GM19099 (cell line): Measurements from ENCODE around the gene SMG9.

Experiments
- POLR2A ChIP-seq: IDR thresholded peaks from 3 replicates; pipeline ENCODE4 v1.6.1; 2011; ENCODE audit warnings: low read depth; ENCODE audit not compliant: insufficient read length; ENCODE audit errors: extremely low read depth

The SMG9 gene, protein sequence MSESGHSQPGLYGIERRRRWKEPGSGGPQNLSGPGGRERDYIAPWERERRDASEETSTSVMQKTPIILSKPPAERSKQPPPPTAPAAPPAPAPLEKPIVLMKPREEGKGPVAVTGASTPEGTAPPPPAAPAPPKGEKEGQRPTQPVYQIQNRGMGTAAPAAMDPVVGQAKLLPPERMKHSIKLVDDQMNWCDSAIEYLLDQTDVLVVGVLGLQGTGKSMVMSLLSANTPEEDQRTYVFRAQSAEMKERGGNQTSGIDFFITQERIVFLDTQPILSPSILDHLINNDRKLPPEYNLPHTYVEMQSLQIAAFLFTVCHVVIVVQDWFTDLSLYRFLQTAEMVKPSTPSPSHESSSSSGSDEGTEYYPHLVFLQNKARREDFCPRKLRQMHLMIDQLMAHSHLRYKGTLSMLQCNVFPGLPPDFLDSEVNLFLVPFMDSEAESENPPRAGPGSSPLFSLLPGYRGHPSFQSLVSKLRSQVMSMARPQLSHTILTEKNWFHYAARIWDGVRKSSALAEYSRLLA

DNA sequence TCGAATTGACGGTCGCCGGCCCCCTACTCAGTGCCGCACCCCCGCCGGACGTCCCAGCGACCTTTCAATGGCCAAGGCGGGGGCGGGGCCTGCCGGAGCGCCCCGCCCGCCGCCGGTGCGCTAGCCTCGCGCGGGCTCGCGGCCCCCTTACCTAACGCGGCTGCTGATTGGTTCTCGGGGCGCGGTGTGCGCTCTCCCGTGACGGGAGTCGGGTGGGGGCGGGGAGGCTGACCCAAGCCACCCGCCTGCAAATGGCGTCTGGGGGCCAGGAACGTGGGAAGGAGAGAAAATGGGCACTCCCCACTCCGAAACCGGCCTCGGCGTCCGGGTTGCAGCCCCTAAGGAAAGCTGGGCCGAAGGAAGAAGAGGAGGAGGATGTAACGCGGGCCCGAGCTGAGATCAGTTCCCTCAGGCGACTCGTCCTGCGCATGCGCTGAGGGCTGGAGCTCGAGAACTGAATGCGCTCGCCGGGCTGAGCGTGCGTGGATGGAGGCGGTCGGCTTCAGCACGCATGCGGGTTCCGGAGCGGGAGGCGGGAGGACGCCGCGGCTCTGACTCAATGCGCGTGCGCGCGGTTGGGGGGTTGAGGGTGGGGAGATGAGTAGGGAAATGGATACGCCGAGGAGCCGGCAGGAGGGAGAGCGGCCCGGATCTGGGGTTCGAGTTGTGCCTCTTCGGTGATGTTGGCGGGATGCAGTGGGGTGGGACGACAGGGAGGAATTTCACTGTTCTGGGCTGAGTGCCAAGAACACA is at the start of gene SMG9:
TSS of gene SMG9 (minus strand) at position 460 of the 753 bp plus-strand sequence. CDS start 4,221 bp downstream, outside the sequence.
- peak; percentile 72 for TF ChIP-seq POLR2A

DNA sequence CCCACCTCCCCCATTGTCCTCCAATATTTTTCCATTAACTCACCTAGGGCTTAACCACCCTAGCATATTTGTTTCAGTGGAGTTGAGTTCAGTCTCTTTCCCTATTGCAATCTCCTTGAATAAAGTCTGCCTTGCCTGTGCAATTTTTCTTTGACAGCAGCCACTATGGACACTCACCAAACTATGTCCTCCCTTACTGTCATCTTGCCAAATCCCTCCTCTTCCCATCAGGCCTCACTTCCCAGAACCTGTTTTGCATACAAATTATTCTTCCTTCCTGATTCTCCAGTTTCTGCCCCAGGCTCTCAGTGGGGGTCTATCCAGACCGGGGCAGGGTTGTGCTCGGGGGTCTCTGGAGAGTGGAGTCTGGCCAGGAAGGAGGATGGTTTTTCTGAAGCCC is 49.7 kb upstream of the SMG9 start:
- TF ChIP-seq POLR2A: no peak

DNA sequence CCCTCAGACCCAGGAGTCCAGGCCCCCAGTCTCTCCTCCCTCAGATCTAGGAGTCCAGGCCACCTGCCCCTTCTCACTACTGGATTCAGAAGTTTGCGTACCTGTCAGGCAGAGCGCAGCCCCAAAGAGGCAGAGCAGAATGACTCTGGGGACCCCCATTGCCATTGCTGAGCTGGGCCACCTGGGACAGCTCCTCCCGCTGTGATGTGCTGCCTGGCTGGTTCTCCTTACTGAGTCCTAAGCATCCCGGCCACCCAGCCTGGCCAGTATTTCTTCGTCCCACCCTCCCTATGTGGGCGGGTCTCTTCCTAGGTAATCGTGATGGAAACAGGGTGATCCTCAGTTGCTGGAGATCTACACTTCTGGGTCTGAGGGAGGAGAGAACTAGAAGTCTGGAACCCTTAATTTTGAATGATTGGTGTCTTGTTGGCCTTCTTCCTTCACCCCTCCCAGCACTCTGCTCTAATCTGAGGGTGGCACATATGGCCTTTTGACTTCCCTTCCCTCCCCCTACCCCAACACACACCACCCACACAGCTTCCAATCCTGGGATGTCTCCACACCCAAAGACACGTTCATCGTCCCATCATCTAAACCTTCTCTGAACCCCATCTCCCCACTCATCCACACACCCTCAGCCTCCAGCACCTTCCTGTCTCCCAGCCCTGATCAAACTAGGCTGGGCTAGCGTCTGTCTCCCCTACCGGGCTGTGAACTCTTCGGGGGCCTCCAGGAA is 47.6 kb upstream of the SMG9 start, which contains the start of gene LYPD5:
TSS of gene LYPD5 (minus strand) at position 232 of the 736 bp plus-strand sequence. CDS start at position 165, 67 bp downstream.
- no peak for TF ChIP-seq POLR2A

DNA sequence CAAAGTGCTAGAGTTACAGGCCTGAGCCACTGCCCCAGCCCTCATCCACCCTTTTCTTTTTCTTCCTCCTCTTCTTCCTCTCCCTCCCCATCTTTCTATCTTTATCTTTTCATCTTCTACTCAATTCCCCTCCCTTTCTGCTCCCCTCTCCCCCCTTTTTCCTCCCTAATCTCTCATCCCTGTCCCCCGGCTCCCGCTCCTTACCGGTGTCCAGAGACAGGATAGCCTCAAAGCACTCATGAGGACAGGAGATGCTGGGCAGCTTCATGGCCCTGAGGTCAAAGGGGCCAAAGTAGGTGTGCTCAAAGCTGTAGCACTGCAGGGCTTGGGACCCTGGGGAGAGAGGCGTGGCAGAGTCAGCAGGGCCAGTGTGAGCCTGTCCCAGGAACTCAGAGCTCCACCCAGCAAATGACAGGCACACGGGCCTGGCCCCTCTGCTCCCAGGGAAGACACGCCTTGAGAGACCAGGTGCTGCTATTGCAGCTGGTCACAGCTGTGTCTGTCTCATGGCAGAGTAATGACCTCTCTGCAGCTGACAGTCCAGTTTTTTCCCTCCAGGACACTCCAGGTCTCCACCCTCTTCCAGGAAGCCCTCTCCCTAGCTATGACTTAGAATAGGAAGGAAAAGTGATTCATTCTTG is 44.9 kb upstream of the SMG9 start:
- TF ChIP-seq POLR2A: no peak

DNA sequence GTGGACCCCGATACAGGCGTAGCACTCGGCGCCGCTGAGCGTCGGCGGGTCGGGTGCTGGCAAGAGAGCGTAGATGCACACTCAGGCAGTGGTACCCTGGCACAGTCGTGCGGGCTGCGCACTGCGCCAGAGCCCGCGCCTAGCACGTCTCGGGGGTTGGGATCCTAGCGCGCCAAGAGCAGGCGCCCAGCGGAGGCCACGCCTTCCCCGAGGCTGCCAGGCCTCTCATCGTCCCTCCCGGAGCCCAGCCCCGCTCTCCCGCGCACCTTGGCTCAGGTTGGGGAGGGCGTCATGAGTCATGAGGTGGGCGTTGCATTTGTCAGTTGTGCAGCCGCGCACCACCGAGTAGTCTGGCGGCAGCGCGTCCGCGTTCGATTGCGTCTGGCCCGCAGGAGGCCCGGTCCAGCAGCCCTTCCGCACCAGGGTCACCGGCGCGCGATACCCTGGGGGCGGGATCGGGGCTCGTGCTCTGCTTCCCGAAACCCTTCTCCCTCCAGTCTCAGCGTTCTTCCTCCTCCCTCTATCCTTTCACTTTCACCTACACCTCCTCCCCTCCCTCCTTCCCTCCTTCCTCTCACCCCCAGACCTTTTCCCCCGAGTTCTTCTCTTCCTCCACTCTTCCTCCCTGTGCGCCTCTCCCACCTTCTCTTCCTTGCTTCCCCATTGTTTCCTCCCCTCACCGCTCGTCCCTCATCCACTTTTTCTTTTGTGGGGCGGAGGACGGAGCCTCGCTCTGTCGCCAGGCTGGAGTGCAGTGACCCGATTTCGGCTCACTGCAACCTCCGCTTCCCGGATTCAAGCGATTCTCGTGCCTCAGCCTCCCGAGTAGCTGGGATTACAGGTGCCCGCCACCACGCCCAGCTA is 44.0 kb upstream of the SMG9 start:
- TF ChIP-seq POLR2A: no peak

DNA sequence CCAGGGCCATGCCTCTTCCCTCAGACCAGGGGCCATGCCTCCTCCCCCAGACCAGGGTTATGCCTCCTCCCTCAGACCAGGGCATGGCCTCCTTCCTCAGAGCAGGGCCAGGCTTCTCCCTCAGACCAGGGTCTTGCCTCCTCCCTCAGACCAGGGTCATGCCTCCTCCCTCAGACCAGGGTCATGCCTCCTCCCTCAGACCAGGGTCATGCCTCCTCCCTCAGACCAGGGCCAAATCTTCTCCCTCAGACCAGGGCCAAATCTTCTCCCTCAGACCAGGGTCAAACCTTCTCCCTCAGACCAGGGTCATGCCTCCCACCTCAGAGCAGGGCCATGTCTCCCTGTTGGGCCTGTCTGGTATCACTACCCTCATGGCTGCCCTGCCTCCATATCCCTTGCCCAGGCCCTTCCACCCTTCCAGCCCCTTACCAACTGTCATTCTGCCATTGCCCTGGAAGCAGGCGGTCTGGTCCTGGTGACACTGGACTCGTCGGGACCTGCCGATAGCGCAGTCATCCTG is 43.3 kb upstream of the SMG9 start:
- TF ChIP-seq POLR2A: no peak

DNA sequence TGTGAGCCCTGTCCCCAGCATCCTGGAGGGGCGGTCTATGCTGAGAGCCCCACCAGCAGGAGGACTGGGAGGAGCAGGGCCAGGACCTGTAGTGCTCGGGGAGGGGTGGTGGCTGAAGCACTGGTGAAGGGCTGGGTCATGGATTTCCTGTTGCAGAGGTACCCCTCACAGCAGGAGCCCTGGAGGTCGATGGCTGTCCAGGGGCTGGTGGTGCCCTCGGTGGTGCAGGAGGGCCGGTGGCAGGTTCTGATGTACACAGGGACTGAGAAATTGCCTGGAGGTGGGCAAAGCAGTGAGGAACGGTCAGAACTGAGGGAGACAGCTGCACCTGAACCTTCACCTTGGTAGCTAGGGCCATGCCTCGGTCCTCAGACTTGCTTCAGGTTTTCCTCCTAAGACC is 42.8 kb upstream of the SMG9 start:
- no peak for TF ChIP-seq POLR2A

DNA sequence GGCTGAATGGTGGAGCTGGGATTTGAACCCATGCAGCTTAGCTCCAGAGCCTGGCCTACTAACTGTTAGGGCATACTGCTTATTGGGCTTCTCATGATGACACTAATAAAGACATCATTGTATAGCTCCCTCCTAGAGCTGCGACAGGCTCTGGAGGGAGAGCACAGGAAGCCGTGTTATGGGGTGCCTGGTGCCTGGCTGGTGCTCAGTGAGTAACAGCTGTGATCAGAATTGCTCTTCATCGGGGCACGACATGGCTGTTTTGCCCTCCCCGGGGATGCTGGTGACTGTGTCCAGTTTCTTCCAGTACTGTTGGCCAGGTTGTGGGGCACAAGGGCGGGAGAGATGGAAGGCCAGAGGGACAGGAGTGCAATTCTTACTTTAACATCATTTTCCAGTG is 42.4 kb upstream of the SMG9 start:
- TF ChIP-seq POLR2A: no peak

DNA sequence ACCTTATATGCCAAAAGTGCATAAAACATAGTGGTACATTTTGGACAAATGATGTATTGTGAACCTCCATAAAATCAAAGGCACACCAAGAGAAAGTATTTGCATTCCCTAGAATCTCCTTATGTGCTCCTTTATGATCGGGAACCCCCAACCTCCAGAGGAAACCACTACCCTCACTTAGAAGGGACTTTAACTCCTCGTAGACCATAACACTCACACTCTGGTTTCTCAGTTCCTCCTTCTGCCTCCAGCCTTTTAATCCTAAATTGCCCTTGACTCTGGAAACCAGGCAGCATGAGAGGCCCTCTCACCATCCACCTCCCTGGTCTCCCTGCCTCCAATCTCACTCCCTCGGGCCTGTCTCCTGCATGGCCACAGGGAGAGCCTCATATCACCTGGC is 35.8 kb upstream of the SMG9 start:
- no peak for TF ChIP-seq POLR2A

DNA sequence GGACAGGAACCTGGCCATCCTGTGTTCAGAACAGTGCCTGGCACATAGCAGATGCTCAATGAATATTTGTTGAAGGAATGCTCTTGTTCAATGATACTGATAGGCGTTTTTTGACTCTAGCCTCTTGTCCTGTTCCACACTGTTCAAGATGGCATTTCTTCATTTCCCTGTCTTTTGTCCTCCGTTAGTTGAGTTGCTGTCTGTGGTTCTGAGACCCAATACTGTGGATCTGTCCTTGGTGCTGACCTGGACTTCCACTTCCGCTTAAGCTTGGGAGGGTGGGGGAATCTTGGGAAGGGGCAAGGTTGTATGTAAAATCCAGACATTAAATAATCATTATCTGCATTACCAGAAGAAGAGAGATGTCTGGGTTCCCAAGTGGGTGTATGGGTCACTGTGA is 34.3 kb upstream of the SMG9 start:
- no peak for TF ChIP-seq POLR2A

DNA sequence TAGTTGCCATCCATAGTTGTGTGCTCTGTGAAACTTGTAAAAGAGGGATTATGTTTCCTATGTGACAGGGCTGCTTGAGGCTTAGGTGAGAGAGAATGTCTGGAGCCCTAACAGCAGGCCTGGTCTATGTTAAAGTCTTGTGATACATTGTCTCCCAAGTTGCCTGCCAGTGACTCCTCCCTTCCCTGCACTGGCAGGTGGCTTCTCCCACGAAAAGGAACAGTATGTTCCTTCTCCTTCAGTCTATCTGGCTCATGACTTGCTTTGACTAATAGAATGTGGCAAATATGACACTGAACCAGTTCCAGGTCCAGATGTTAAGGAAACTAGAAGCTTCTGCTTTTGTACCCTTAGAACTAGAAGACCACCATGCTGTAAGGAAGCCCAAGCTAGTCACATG is 31.9 kb upstream of the SMG9 start:
- TF ChIP-seq POLR2A: no peak

DNA sequence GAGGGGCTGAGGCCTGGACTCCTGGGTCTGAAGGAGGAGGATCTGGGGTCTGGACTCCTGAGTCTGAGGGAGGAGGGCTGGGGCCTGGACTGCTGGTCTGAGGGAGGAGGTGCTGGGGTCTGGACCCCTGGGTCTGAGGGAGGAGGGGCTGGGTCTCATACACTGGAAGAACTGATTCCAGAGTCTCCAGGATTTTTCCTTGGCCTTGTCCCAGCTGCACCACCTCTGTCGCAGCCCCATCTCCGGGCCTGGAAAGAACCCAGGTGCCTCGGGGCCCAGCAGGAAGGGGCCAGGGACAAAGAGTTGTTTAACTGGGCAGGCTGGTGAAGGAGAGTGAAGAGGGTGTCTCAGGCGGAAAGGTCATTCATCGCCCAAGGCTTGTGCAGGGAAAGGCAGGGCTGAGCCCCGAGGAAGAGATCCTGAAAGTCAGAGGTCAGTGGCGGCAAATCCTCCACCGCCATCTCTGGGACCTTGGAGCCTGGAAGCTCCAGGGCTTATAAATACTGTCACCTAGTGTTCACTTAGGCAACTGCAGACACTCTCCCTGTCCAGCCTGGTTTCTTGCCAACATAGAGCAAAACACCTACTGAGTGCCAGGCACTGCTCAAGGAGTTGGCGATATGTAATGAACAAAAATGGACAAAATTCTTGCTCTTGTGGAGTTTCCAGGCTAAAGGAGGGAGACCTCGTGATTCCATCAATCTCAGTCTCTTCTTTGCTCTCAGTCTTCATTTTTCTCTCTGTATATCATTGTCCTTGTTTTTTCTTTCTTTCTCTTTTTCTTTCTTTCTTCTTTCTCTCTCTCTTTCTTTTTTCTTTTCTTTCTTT is 30.4 kb upstream of the SMG9 start:
- no peak for TF ChIP-seq POLR2A
